ENCODE results near the gene AUTS2. TPM values are rescaled to one million over a fixed set of nuclear protein-coding genes. Genes with fewer than 3 reads are reported as not detected.

The AUTS2 gene
- total and polyA plus RNA-seq, 4 donors = 4.9 to 24.4 (median 7.0) TPM

GRCh38 chr7:69789563-69789962 is 191.3 kb downstream of the AUTS2 start:
- no peak for TF ChIP-seq ATF3 (IDR thresholded peaks at IDR 0.05)
- TF ChIP-seq GABPA (IDR thresholded peaks at IDR 0.05 in 1 of 2, conservative IDR thresholded peaks at IDR 0.05 in 1 of 2) = no peak
- H3K27ac ChIP-seq (ENCODE audit: low read depth in 1 of 2, low read length in 2 of 2) = no peak overlapping the region
- WGBS = 91% methylated on average over 2 of the region's 2 CpGs

GRCh38 chr7:69790977-69791724 is 192.9 kb downstream of the AUTS2 start:
- Histone ChIP-seq H3K36me3 (ENCODE audit: control insufficient read depth in 4 of 4, insufficient read depth in 3 of 4, low read depth in 1 of 4, low read length in 3 of 4) (no peaks in the 10 kb centered on the region), H3K4me1 (ENCODE audit: control insufficient read depth in 4 of 4, insufficient read depth in 4 of 4, low read length in 3 of 4) (peaks cover 0 to 2% (median 0%) of the 10 kb centered on the region in 4 donors), H3K4me3 (ENCODE audit: low read depth in 1 of 3, low read length in 3 of 3) (no peak overlapping the region), H3K9ac (ENCODE audit: low read depth in 1 of 2, low read length in 2 of 2) (no peak overlapping the region), H3K27ac (ENCODE audit: low read depth in 1 of 2, low read length in 2 of 2) (no peak overlapping the region), H3K27me3 (ENCODE audit: control insufficient read depth in 4 of 4, insufficient read depth in 4 of 4, low read length in 3 of 4) (no peaks in the 10 kb centered on the region), H3K9me3 (ENCODE audit: control insufficient read depth in 4 of 4, low read length in 3 of 4) (no peaks in the 10 kb centered on the region)
- TF ChIP-seq RAD21 (IDR thresholded peaks at IDR 0.05) = no peak
- no peak for TF ChIP-seq YY1 (IDR thresholded peaks at IDR 0.05)
- no peak for TF ChIP-seq GABPA (IDR thresholded peaks at IDR 0.05 in 1 of 2, conservative IDR thresholded peaks at IDR 0.05 in 1 of 2)
- TF ChIP-seq SP1 (IDR thresholded peaks at IDR 0.05) = no peak
- no peak for TF ChIP-seq NR2F2 (IDR thresholded peaks at IDR 0.05)
- no peak for TF ChIP-seq EGR1 (IDR thresholded peaks at IDR 0.05; ENCODE audit: low read depth in 2 of 2)
- TF ChIP-seq FOXA1 (IDR thresholded peaks at IDR 0.05) = no peak
- no peak for TF ChIP-seq ZBTB33 (IDR thresholded peaks at IDR 0.05)
- no peak for TF ChIP-seq CTCF (IDR thresholded peaks at IDR 0.05; ENCODE audit: low read depth, low read length, missing input control)
- TF ChIP-seq TAF1 (conservative IDR thresholded peaks at IDR 0.05) = no peak
- TF ChIP-seq MAX (IDR thresholded peaks at IDR 0.05) = no peak
- TF ChIP-seq RXRA (IDR thresholded peaks at IDR 0.05) = no peak
- no peak for TF ChIP-seq REST (IDR thresholded peaks at IDR 0.05)
- TF ChIP-seq HNF4G (IDR thresholded peaks at IDR 0.05) = no peak
- TF ChIP-seq ATF3 (IDR thresholded peaks at IDR 0.05) = no peak
- TF ChIP-seq HNF4A (conservative IDR thresholded peaks at IDR 0.05) = no peak
- no peak for TF ChIP-seq FOXA2 (IDR thresholded peaks at IDR 0.05)
- WGBS = 87% methylated on average over 7 of the region's 7 CpGs
- DNase-seq (ENCODE audit: low spot score) = no peak

More at GRCh38 chr7:69789563-69789962, 191.3 kb downstream of the AUTS2 start:
- Histone ChIP-seq H3K27me3 (ENCODE audit: control insufficient read depth in 4 of 4, insufficient read depth in 4 of 4, low read length in 3 of 4) (no peaks in the 10 kb centered on the region), H3K9me3 (ENCODE audit: control insufficient read depth in 4 of 4, low read length in 3 of 4) (no peaks in the 10 kb centered on the region), H3K4me1 (ENCODE audit: control insufficient read depth in 4 of 4, insufficient read depth in 4 of 4, low read length in 3 of 4) (peaks cover 0 to 2% (median 0%) of the 10 kb centered on the region in 4 donors), H3K36me3 (ENCODE audit: control insufficient read depth in 4 of 4, insufficient read depth in 3 of 4, low read depth in 1 of 4, low read length in 3 of 4) (no peaks in the 10 kb centered on the region), H3K9ac (ENCODE audit: low read depth in 1 of 2, low read length in 2 of 2) (no peak overlapping the region), H3K4me3 (ENCODE audit: low read depth in 1 of 3, low read length in 3 of 3) (no peak overlapping the region)
- no peak for DNase-seq (ENCODE audit: low spot score)
